ENCODE results near the gene SYNGR2. TPM values are rescaled to one million over a fixed set of nuclear protein-coding genes. Genes with fewer than 3 reads are reported as not detected.

The SYNGR2 gene
- total and polyA plus RNA-seq, 2 of the 8 experiments (the other 6 are each of a cell fraction or from before 2014, with no cell fraction given): 50.0 to 139 TPM

DNA sequence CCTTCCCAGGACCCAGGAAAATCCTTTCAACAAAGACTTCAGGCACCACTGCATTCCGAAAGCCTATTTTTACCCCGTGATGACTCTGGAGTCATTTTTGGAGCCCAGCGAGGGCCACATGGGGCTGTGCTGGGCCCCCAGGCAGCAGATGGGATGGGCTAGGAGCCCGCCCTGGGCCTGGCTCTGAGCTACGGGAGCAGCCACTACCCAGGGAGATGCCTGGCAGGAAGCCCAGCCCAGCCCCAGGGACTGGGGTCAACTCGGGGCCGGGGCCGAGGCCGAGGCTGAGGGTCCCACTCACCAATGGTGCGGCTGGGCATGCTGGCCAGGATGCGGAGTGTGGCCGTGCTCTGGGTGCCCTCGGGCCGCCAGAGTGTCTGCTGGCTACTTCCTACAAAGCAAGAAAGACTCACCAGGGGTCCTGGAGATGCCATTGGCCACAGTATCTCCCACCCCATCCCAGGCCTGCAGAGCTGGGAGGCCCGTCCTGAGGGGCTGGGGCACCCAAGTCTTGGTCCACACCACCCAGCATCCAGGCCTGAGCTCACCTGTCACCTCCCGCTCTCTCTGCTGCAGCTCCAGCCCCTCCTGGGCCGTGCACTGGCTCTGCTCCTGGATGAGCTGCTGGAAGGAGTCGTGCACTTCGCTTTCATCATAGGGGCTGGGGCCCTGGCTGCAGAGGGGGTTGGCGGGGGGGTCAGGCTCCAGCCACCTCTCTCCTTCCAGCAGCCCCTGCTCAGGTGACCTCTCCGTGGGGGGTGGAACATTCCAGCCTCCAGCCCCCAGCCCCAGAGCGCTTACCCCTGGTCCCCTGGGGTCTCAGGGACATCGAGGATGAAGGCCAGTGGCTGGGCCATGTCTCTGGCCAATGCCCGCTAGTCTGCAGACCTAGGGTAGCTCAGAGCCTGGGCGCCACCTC, 42.1 kb upstream of the SYNGR2 start (continued):
- TF ChIP-seq, protein P1, sequence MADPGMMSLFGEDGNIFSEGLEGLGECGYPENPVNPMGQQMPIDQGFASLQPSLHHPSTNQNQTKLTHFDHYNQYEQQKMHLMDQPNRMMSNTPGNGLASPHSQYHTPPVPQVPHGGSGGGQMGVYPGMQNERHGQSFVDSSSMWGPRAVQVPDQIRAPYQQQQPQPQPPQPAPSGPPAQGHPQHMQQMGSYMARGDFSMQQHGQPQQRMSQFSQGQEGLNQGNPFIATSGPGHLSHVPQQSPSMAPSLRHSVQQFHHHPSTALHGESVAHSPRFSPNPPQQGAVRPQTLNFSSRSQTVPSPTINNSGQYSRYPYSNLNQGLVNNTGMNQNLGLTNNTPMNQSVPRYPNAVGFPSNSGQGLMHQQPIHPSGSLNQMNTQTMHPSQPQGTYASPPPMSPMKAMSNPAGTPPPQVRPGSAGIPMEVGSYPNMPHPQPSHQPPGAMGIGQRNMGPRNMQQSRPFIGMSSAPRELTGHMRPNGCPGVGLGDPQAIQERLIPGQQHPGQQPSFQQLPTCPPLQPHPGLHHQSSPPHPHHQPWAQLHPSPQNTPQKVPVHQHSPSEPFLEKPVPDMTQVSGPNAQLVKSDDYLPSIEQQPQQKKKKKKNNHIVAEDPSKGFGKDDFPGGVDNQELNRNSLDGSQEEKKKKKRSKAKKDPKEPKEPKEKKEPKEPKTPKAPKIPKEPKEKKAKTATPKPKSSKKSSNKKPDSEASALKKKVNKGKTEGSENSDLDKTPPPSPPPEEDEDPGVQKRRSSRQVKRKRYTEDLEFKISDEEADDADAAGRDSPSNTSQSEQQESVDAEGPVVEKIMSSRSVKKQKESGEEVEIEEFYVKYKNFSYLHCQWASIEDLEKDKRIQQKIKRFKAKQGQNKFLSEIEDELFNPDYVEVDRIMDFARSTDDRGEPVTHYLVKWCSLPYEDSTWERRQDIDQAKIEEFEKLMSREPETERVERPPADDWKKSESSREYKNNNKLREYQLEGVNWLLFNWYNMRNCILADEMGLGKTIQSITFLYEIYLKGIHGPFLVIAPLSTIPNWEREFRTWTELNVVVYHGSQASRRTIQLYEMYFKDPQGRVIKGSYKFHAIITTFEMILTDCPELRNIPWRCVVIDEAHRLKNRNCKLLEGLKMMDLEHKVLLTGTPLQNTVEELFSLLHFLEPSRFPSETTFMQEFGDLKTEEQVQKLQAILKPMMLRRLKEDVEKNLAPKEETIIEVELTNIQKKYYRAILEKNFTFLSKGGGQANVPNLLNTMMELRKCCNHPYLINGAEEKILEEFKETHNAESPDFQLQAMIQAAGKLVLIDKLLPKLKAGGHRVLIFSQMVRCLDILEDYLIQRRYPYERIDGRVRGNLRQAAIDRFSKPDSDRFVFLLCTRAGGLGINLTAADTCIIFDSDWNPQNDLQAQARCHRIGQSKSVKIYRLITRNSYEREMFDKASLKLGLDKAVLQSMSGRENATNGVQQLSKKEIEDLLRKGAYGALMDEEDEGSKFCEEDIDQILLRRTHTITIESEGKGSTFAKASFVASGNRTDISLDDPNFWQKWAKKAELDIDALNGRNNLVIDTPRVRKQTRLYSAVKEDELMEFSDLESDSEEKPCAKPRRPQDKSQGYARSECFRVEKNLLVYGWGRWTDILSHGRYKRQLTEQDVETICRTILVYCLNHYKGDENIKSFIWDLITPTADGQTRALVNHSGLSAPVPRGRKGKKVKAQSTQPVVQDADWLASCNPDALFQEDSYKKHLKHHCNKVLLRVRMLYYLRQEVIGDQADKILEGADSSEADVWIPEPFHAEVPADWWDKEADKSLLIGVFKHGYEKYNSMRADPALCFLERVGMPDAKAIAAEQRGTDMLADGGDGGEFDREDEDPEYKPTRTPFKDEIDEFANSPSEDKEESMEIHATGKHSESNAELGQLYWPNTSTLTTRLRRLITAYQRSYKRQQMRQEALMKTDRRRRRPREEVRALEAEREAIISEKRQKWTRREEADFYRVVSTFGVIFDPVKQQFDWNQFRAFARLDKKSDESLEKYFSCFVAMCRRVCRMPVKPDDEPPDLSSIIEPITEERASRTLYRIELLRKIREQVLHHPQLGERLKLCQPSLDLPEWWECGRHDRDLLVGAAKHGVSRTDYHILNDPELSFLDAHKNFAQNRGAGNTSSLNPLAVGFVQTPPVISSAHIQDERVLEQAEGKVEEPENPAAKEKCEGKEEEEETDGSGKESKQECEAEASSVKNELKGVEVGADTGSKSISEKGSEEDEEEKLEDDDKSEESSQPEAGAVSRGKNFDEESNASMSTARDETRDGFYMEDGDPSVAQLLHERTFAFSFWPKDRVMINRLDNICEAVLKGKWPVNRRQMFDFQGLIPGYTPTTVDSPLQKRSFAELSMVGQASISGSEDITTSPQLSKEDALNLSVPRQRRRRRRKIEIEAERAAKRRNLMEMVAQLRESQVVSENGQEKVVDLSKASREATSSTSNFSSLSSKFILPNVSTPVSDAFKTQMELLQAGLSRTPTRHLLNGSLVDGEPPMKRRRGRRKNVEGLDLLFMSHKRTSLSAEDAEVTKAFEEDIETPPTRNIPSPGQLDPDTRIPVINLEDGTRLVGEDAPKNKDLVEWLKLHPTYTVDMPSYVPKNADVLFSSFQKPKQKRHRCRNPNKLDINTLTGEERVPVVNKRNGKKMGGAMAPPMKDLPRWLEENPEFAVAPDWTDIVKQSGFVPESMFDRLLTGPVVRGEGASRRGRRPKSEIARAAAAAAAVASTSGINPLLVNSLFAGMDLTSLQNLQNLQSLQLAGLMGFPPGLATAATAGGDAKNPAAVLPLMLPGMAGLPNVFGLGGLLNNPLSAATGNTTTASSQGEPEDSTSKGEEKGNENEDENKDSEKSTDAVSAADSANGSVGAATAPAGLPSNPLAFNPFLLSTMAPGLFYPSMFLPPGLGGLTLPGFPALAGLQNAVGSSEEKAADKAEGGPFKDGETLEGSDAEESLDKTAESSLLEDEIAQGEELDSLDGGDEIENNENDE (IDR thresholded peaks at IDR 0.05; ENCODE audit: insufficient replicate concordance, low read length): no peak
- no peak for TF ChIP-seq GABPA (IDR thresholded peaks at IDR 0.05; ENCODE audit: borderline replicate concordance, insufficient read depth, low read length)
- TF ChIP-seq SIRT6 (IDR thresholded peaks at IDR 0.05; ENCODE audit: low read length): no peak
- TF ChIP-seq YY1 (IDR thresholded peaks at IDR 0.05; ENCODE audit: low read depth, low read length): no peak
- TF ChIP-seq CHD1 (IDR thresholded peaks at IDR 0.05; ENCODE audit: low read depth, low read length): no peak
- no peak for TF ChIP-seq CBX5 (IDR thresholded peaks at IDR 0.05; ENCODE audit: low read depth, low read length)
- TF ChIP-seq RAD21 (IDR thresholded peaks at IDR 0.05 in 1 of 2, conservative IDR thresholded peaks at IDR 0.05 in 1 of 2; ENCODE audit: low read depth in 2 of 2, low read length in 2 of 2): no peak
- TF ChIP-seq POLR2A (IDR thresholded peaks at IDR 0.05; ENCODE audit: control extremely low read depth in 1 of 2, low read depth in 2 of 2, low read length in 2 of 2): no peak
- no peak for TF ChIP-seq POU5F1 (IDR thresholded peaks at IDR 0.05; ENCODE audit: low read depth, low read length)
- no peak for TF ChIP-seq FOSL1 (IDR thresholded peaks at IDR 0.05; ENCODE audit: insufficient read depth, low read depth, low read length)

All from H1 (cell line).